HepG2 (cell line): ENCODE results near the gene RNPS1. TPM values are rescaled to one million over a fixed set of nuclear protein-coding genes. Genes with fewer than 3 reads are reported as not detected.
A peak's percentile ranks its signal among the peaks of the same experiment; 100 is the strongest.

Experiments
- CENPT ChIP-seq: sonication (generic); formaldehyde crosslinking; IDR thresholded peaks from 2 replicates; pipeline ENCODE4 v1.8.0; 2022; ENCODE audit warnings: low read depth, mild to moderate bottlenecking, moderate library complexity, missing genetic modification reagents
- ISX ChIP-seq: sonication (generic); formaldehyde crosslinking; conservative IDR thresholded peaks from 2 replicates; pipeline ENCODE4 v1.5.0; 2020; ENCODE audit warnings: missing genetic modification reagents
- KDM5A ChIP-seq: fragments of 200-600 bp; sonication (generic); IDR thresholded peaks from 2 replicates; pipeline ENCODE4 v1.7.0; 2018; ENCODE audit warnings: antibody characterized with exemption, mild to moderate bottlenecking, low read length, borderline replicate concordance
- MTA1 ChIP-seq: sonication (generic); formaldehyde crosslinking; IDR thresholded peaks from 2 replicates; pipeline ENCODE4 v1.4.0; 2020; ENCODE audit warnings: missing genetic modification reagents, mild to moderate bottlenecking, borderline replicate concordance
- REPIN1 ChIP-seq: sonication (generic); formaldehyde crosslinking; IDR thresholded peaks from 2 replicates; pipeline ENCODE4 v1.8.0; 2022; ENCODE audit warnings: missing genetic modification reagents, low read depth, mild to moderate bottlenecking, borderline replicate concordance
- SYNCRIP ChIP-seq: fragments of 200-400 bp; formaldehyde crosslinking; IDR thresholded peaks from 2 replicates; pipeline ENCODE4 v1.6.1; 2018; ENCODE audit warnings: mild to moderate bottlenecking, low read depth, low read length; ENCODE audit not compliant: insufficient read depth
- ZMYM3 ChIP-seq: sonication (generic); formaldehyde crosslinking; IDR thresholded peaks from 2 replicates; pipeline ENCODE4 v1.5.1; 2020; ENCODE audit warnings: mild to moderate bottlenecking, missing genetic modification reagents
- ZNF350 ChIP-seq: sonication (generic); formaldehyde crosslinking; IDR thresholded peaks from 2 replicates; pipeline ENCODE4 v1.4.0; 2020; ENCODE audit warnings: mild to moderate bottlenecking, low read depth, missing genetic modification reagents, borderline replicate concordance
- ZNF432 ChIP-seq: sonication (generic); formaldehyde crosslinking; IDR thresholded peaks from 2 replicates; pipeline ENCODE4 v1.5.0; 2020; ENCODE audit warnings: missing genetic modification reagents, mild to moderate bottlenecking, borderline replicate concordance
- polyA plus RNA-seq, 8 experiments: library from polyadenylated mRNA; depleted of rRNA in 3 of 8; stranded (reverse) in 7 of 8; unstranded in 1 of 8; fragments of >200 nt; fragmentation: Illumina TruSeq in 4 of 8; extraction: Trizol in 4 of 8; gene quantifications; 2 replicates each; pipeline versions ENCODE4 v1.2.1 to v1.2.3, GENCODE V29; 2011 to 2016; ENCODE audit warnings: low read depth in 4 of 8, missing spikeins in 1 of 8, mixed read lengths in 1 of 8; ENCODE audit not compliant: insufficient read depth in 1 of 8
- total RNA-seq, 5 experiments: library from RNA; depleted of rRNA; stranded (reverse); fragments of >200 nt; fragmentation: Illumina TruSeq; extraction: Trizol; gene quantifications; 2 replicates each; pipeline ENCODE4 v1.2.3, GENCODE V29; 2016; ENCODE audit warnings: low read depth in 1 of 5
- TF ChIP-seq, protein P1 (sequence below): sonication (generic); formaldehyde crosslinking; IDR thresholded peaks from 2 replicates; pipeline ENCODE4; 2020; ENCODE audit warnings: missing genetic modification reagents, mild to moderate bottlenecking, borderline replicate concordance
- TF ChIP-seq, protein P2 (sequence below): sonication (generic); formaldehyde crosslinking; IDR thresholded peaks from 2 replicates; pipeline ENCODE4 v1.5.0; 2020; ENCODE audit warnings: mild to moderate bottlenecking, missing genetic modification reagents
- TF ChIP-seq, protein P3 (sequence below): sonication (generic); formaldehyde crosslinking; IDR thresholded peaks from 2 replicates; pipeline ENCODE4 v1.5.0; 2020; ENCODE audit warnings: mild to moderate bottlenecking, low read depth, missing genetic modification reagents, borderline replicate concordance
- TF ChIP-seq, protein P4 (sequence below): sonication (generic); formaldehyde crosslinking; IDR thresholded peaks from 2 replicates; pipeline ENCODE4 v1.5.1; 2020; ENCODE audit warnings: missing genetic modification reagents, mild to moderate bottlenecking, borderline replicate concordance
- TF ChIP-seq, protein P5 (sequence below): IDR thresholded peaks from 2 replicates; pipeline ENCODE4 v1.6.1; 2012; ENCODE audit warnings: inconsistent platforms
- TF ChIP-seq, protein P6 (sequence below), 2 experiments: sonication (generic) in 1 of 2; formaldehyde crosslinking in 1 of 2; IDR thresholded peaks; 2 replicates each; pipeline versions ENCODE4 v1.4.0 to v1.6.1; 2016 to 2020; ENCODE audit warnings: borderline replicate concordance in 1 of 2, low read depth in 1 of 2, mild to moderate bottlenecking in 1 of 2, missing genetic modification reagents in 1 of 2

RNPS1 gene
- total and polyA plus RNA-seq, 2 of the 13 experiments (the other 11 are each of a cell fraction or from before 2014, with no cell fraction given): 126 to 133 TPM

DNA sequence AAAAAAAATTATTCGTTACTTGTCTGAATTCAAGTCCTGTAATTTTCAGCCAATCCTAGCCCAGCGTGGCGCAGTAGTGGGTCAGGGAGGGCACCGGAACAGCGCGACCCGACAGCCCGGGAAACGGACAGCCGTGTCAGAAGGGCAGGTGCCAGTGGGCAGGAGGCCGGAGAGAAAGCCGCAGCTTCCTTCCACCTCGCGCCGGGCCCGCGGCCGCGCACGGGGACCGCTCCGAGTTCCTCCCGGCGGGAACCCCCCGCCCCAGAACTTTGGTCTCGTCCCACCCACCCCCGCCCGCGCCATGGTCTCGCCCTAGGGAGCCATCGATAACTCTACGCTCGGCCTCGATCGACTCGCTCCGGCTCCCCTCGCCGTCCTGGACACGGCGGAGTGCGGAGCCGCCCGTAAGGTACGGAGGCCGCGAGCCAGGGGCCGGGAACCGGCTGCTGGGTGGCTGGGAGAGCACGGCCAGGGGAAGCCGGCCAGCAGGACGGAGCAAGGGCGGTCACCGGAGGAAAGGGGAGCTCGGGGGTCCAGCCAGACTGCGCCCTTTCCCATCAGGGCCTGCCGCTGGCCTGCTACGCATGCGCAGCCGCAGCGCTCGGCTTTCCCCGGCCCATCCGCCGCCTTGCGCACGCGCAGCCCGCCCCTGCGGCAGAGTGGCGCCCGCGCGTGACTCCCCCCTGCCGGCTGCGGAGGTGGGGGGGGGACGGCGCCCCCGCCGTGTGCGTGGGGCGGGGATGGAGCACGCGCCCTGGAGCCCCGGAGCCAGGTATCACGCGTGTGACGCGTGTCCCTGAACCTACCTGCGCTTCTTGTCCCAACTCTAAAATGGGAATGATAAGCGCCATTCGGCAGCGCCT lies 62.6 kb downstream of the RNPS1 start, which contains the start of gene MLST8 (continued):
- TF ChIP-seq SYNCRIP (no peak), ZNF432 (no peak), MTA1 (CRISPR knock-in tag) (0 out of 2 replicates have a peak, but pooled peaks have one; percentile 6), ZMYM3 (CRISPR knock-in tag) (peak; percentile 71; the same call in 1 of the 2 replicates), KDM5A (peak; percentile 94; the same call in 1 of the 2 replicates), ZNF350 (peak; percentile 53), CENPT (no peak), ISX (no peak), REPIN1 (CRISPR knock-in tag) (0 out of 2 replicates have a peak, but pooled peaks have one; percentile 37)
- TF ChIP-seq, protein P1, sequence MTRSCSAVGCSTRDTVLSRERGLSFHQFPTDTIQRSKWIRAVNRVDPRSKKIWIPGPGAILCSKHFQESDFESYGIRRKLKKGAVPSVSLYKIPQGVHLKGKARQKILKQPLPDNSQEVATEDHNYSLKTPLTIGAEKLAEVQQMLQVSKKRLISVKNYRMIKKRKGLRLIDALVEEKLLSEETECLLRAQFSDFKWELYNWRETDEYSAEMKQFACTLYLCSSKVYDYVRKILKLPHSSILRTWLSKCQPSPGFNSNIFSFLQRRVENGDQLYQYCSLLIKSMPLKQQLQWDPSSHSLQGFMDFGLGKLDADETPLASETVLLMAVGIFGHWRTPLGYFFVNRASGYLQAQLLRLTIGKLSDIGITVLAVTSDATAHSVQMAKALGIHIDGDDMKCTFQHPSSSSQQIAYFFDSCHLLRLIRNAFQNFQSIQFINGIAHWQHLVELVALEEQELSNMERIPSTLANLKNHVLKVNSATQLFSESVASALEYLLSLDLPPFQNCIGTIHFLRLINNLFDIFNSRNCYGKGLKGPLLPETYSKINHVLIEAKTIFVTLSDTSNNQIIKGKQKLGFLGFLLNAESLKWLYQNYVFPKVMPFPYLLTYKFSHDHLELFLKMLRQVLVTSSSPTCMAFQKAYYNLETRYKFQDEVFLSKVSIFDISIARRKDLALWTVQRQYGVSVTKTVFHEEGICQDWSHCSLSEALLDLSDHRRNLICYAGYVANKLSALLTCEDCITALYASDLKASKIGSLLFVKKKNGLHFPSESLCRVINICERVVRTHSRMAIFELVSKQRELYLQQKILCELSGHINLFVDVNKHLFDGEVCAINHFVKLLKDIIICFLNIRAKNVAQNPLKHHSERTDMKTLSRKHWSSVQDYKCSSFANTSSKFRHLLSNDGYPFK (CRISPR knock-in tag): no peak
- TF ChIP-seq, protein P2, sequence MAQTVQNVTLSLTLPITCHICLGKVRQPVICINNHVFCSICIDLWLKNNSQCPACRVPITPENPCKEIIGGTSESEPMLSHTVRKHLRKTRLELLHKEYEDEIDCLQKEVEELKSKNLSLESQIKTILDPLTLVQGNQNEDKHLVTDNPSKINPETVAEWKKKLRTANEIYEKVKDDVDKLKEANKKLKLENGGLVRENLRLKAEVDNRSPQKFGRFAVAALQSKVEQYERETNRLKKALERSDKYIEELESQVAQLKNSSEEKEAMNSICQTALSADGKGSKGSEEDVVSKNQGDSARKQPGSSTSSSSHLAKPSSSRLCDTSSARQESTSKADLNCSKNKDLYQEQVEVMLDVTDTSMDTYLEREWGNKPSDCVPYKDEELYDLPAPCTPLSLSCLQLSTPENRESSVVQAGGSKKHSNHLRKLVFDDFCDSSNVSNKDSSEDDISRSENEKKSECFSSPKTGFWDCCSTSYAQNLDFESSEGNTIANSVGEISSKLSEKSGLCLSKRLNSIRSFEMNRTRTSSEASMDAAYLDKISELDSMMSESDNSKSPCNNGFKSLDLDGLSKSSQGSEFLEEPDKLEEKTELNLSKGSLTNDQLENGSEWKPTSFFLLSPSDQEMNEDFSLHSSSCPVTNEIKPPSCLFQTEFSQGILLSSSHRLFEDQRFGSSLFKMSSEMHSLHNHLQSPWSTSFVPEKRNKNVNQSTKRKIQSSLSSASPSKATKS (CRISPR knock-in tag): no peak
- TF ChIP-seq, protein P3, sequence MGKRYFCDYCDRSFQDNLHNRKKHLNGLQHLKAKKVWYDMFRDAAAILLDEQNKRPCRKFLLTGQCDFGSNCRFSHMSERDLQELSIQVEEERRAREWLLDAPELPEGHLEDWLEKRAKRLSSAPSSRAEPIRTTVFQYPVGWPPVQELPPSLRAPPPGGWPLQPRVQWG (CRISPR knock-in tag): no peak
- TF ChIP-seq, protein P4, sequence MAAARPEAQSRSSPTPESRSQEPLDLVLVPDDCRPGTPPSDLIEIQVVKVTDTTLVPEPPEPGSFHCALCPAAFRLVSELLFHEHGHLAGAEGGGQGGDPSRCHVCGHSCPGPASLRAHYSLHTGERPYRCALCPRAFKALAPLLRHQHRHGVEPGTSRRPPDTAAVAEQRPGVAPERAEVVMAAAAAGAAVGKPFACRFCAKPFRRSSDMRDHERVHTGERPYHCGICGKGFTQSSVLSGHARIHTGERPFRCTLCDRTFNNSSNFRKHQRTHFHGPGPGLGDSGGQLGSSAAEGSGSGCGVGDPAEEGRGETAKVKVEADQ (CRISPR knock-in tag): no peak
- TF ChIP-seq, protein P5, sequence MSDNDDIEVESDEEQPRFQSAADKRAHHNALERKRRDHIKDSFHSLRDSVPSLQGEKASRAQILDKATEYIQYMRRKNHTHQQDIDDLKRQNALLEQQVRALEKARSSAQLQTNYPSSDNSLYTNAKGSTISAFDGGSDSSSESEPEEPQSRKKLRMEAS: peak; percentile 71; the same call in 1 of the 2 replicates
- TF ChIP-seq, protein P6, sequence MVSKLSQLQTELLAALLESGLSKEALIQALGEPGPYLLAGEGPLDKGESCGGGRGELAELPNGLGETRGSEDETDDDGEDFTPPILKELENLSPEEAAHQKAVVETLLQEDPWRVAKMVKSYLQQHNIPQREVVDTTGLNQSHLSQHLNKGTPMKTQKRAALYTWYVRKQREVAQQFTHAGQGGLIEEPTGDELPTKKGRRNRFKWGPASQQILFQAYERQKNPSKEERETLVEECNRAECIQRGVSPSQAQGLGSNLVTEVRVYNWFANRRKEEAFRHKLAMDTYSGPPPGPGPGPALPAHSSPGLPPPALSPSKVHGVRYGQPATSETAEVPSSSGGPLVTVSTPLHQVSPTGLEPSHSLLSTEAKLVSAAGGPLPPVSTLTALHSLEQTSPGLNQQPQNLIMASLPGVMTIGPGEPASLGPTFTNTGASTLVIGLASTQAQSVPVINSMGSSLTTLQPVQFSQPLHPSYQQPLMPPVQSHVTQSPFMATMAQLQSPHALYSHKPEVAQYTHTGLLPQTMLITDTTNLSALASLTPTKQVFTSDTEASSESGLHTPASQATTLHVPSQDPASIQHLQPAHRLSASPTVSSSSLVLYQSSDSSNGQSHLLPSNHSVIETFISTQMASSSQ (IDR thresholded peaks at IDR 0.05; ENCODE audit: low read depth): no peak
- TF ChIP-seq, protein P6 (CRISPR knock-in tag; IDR thresholded peaks at IDR 0.05; ENCODE audit: borderline replicate concordance): no peak; the same call in 1 of the 2 replicates
